GM21619 (cell line): ENCODE data around the gene PTCD1.
A peak's percentile ranks its signal among the peaks of the same experiment; 100 is the strongest.

Experiments
- ATAC-seq: cut with Tn5 transposase; IDR thresholded peaks from one replicate; pipeline ENCODE4 v1.9.1; 2021; ENCODE audit not compliant: unreplicated experiment

PTCD1 gene, protein sequence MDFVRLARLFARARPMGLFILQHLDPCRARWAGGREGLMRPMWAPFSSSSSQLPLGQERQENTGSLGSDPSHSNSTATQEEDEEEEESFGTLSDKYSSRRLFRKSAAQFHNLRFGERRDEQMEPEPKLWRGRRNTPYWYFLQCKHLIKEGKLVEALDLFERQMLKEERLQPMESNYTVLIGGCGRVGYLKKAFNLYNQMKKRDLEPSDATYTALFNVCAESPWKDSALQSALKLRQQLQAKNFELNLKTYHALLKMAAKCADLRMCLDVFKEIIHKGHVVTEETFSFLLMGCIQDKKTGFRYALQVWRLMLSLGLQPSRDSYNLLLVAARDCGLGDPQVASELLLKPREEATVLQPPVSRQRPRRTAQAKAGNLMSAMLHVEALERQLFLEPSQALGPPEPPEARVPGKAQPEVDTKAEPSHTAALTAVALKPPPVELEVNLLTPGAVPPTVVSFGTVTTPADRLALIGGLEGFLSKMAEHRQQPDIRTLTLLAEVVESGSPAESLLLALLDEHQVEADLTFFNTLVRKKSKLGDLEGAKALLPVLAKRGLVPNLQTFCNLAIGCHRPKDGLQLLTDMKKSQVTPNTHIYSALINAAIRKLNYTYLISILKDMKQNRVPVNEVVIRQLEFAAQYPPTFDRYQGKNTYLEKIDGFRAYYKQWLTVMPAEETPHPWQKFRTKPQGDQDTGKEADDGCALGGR

DNA sequence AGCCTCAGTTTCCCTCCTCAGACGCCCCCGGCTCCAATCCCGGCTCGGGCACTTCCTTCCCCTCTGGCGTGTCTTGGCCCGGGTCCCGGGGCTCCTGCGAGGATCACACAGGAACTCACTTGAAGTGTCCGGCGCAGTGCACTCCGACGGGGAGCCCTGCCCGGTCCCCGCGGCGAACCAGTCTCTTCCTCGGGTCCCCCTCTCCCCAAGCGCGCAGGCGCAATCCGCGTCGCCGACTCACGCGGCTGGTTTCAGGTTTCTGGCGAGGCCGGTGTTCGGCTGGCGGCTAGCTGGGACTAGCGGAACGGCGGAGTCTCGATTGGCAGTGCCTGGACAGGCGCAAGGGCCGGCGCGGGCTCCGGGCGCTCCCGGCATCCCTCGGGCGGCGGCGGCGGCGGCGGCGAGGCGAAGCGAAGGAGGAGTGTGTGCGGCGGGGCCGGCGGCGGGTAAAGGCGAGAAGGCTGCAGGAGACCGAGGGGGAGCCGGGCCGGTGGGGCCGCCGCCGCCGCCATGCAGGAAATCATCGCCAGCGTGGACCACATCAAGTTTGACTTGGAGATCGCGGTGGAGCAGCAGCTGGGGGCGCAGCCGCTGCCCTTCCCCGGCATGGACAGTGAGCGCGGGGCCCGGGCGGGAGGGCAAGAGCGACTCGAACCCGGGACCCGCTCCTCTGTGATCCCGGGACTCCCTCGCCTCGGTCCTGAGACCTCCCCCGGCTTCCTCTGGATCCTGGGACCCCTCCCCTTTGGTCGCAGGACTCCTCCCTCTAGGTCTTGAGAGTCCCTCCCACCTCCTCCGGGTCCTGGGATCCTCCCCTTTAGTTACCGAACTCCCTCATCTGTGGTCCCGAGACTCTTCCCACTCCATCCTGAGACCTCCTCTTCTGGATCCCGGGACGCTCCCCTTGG, at the start of gene PTCD1, which contains the start of gene CPSF4:
Gene PTCD1 (minus strand): TSS at position 226 of the 908 bp plus-strand sequence. CDS start 3,556 bp downstream, outside the sequence.
Gene CPSF4 (plus strand): TSS at position 371 of the 908 bp plus-strand sequence. CDS start 140 bp downstream, at position 511.
- ATAC-seq, result peak; percentile 91

DNA sequence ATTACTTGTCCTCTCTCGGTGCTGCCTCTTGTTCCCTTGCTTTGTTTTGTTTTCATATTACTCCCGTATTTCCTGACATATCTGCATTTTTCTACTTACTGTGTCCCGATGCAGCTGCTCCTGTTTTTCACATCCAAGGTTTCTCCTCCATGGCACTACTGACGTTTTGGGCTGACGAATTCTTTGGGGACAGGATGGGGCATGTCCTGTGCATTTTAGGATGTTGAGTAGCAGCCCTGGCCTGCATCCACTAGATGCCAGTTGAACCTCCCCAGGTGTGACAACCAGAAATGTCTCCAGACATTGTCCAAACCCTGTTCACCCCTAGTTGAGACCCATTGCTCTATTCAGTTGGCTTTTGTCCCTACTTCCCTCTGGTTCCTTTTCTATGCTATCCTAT, 46.5 kb upstream of the PTCD1 start:
- no peak for ATAC-seq

DNA sequence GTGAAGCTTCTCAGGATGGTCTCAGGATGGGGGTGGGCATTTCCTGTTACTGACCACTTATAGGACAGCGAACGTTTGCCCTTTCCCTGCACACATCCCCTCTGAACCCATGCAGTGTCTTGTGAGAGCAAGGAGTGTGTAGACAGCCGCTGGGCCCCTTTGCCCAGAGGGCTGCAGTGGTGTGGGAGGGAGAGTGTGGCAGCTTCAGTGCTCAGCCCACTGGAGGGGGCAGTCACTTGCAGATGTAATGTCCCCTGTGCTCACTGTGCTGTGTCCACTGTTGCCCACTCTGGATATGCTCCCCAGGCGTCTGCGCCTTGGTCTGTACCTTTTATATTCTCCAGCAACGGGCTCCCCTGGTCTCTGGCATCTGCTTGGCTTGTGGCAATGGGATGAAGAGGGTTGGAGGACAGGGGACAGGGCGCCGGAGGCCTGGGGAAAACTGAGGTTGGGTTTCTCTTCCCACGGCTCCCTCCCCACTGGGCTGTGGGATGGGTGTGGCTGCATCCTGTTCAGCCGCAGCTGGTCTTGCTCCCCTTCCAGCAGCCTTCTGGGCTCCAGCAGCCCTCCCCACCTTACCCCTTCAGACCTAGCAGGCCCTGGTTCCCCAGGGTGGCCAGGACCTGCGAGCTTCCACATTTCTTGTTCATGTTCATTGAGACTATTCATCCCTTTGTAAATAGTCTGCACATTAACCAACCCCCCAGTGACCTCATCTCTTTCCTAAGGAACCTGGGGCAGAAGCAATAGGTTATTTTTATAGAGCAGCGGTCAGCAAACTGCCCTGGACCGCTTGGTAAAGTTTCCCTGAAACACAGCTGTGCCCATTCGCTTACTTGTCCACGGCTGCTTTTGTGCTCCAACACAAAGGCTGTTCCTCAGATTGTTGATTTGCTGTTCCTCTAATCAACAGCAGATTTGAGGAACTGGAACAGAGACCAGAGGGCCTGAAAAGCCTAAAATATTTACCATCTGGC, 40.2 kb upstream of the PTCD1 start:
- ATAC-seq, result no peak

DNA sequence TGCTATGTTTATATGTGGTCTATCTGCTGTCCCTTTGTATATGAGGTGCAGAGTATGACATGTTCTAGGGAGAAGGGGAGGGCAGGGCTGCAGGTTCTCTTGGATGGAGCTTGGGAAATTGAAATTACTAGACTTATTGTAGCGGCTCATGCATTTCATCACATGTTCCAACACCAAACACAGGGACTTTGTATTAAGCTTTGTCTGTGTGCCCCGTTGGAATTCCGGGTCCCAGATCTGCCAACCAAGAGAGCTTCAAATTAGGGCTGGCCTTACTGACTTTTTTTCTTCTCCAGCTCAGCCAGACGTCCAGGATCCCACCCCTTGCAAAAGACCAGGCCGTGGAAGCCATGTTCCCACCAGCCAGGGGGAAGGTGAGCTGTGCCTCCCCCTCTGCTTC, 37.5 kb upstream of the PTCD1 start:
- no peak for ATAC-seq

DNA sequence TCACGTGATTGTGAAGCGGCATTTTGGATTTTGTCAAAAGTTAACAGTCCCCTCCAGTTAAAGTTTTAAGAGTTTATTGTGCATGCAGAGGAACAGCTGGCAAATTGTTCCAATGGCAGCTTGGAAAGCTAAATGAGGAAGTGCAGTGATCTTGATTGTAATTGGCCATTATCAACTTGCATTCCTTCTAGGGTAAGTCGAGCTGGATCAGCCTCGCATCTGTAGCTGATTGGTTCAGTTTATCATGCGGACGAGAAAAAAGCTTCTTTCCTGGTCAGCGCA, 34.7 kb upstream of the PTCD1 start:
- peak; percentile 16 for ATAC-seq

DNA sequence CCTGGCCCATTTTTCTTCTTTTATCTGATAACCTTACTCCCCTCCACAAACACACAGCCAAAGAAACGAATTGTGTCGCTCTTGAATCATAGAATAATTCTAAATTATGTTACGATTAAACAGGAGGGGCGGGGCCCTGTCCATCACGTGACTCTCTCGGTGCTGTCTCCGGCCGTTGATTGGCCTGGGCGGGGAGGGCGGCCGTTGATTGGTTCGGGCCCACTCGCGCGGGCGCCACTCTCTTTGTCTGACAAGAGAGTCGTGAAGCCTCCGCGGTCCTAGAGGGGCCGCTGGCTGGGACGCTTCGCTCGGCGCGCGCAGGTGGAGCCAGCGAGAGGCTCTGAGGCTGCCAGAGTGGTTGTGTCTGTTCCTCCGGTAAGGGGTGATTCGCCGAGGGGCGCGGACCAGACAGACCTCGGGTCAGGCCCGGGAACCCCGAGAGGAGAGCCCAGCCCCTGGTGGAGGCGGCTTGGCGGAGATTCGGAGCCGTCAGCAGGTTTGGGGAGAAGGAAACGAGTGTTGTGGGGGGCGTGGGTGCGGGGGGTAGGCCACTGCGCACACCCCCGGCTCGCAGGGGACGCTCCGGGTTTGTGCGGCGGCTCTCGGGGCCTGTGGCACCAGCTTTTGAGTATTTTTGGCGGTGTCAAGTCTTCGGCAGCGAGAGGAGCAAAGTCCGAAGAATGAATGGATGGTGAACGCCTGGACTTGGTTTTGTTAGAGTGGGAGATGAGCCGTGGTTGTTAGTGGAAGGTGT, 34.1 kb upstream of the PTCD1 start, which contains the start of gene ZNF789:
Gene ZNF789 (plus strand): TSS at position 330 of the 754 bp plus-strand sequence. CDS start 3,567 bp downstream, outside the sequence.
- peak; percentile 95 for ATAC-seq

DNA sequence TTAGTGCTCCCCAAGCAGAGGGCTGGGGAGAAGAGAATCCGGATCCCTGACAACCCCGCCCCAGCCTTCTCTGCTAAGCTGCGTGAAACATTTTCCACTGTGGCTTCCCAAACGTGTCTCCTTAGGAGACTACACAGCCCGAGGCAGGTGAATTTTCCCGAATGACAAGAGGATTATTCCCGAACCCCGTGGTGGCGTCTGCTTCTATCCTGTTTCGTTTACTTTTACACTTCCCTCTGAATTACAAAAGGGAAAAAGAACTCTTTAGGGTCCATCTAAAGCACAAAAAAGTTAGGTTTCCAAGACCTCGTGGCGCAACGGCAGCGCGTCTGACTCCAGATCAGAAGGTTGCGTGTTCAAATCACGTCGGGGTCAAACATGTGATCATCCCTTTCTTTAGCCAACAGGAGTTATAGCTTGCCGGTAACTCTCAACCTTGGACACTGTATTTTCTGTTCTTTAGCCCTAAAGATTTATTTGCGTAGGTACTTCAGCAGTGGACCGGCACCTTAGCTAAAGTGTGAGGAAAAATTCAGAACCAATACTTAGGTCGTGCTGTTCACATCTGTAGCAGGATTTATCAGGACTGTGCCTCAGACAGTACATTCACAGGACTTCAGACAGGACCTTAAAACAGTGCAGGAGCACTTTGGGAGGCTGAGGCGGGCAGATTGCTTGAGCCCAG, 30.9 kb upstream of the PTCD1 start:
- ATAC-seq, result no peak

DNA sequence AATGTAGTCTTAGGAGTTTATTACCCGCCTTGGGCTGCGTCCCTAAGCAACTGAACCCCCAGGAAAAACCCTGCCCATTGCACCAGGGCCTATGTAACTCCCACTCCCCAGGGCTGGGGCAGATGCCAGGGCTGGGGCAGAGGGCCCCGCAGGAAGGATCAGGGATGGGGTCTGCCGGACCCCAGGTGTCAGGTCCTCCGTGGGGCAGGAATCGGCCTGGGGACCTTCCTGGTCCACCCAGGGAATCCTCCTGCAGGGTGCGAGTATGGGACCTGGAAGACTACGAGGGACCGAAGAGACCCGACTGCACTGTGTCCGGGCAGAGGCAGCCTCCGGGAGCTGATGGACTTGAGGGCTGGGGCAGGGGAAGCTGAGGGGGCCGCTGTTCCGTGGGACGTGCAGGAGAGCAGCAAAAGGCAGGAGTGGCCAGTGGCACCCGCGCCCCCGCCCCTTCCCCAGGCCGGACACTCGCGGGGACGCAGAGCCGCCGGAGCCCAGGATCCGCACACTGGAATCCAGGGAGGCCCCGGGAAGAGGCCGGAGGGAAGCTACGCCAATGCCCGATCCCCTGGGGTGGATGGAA, 29.8 kb upstream of the PTCD1 start:
- no peak for ATAC-seq

DNA sequence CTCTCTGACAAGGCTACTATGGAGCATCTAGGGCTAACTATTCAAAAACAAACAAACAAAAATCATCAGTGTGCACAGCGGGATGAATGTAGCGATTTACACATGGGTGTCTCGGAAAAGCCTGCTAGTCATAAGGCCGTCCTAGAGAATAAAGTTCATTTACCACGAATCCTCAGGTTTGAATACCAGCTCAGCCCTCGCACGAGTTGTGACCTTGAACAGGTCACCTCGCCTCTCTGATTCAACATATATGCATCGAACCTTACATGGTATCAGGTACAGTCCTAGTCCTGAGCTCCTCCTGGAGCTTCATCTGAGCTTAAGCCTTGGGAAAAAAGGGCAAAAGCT, 26.8 kb upstream of the PTCD1 start:
- ATAC-seq, result no peak

DNA sequence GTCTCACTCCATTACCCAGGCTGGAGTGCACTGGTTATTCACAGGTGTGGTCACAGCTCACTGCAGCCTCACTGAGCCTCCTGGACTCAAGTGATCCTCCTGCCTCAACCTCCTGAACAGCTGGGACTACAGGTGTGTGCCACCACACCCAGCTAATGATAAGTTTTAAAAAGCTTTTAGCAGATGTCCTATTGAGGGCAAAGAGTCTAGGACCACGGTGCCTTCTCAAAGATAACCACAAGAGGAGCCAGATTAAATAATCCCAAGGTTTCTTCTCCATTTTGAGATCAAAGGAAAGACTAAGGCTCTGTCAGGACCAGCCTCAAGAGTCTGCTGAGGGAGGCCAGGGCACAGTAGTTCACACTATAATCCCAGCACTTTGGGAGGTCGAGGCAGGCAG, 22.6 kb upstream of the PTCD1 start:
- ATAC-seq, result no peak

DNA sequence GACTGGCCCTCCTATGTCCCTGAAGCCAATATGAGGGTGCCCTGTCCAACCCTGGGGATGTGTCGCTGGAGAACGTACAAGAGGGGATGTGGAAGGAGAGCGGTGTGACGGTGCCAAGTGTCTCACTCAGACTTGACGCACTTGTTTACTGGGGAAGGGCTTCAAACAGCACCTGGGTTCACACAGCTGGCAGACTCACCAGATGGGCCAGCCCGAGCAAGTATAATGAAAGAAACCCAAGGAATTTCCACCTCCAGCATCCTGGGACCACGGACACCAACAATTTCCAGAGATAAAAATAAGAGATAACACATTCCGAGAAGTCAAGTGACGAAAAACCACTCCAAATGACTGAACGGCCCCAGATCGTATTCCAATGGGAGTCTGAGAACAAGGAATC, 22.1 kb upstream of the PTCD1 start:
- no peak for ATAC-seq

DNA sequence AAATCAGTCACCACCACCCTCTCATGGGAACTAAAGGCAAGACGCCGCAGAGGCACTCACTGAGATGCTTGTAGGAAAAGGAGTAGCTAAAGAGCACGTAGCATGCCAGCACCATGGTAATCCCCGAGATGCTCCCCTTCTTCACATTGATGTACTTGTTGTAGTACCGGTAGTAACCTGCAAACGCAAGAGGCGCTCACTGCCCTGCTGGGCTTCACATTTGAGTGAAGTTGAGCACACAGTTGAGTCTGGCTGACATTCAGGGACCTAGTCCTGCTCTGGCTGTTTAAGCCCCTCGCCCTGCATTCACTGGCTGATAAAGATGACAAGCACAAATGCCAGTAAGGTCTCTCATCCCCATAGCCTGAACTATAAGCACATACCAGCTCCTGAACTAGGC, 20.5 kb upstream of the PTCD1 start:
- ATAC-seq, result no peak

DNA sequence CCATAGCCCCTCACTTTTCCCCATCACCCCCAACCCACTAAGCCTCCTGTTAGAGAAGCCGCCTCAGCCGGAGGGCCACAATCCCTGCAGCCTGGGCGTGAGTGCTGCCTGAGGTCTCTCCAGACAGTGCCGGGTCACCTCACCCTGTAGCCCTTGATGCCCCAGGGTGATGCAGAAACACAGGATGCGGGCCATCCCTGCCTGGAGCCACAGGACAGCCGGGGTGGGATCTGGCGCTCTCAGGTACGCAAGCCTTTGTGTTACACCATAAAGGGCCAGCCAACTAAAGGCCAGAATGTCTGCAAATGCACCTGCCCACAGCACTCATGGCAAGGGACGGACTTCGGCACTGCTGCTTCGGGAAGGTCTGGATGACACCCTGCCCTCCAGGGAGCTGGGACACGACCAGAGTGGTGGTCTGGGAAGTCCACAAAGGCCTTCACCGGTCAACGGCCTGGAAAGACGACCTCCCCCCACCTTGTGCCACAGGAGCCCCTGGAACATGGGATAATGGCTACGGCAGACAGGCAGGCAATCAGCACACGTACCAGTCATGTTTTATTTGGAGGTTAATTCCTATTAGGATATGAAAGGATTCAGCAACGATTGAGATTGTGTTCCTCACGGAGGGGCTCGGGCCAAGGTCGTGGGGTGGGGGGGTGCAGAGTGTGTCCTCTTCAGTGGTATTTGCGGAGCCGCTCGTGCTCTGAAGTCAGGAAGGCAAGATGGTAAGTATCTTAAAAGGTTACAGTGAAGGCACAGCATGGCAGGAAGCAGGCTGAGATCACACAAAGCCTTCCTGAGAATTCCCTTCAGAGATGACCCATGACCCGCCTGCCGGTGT, 19.3 kb upstream of the PTCD1 start:
- no peak for ATAC-seq

DNA sequence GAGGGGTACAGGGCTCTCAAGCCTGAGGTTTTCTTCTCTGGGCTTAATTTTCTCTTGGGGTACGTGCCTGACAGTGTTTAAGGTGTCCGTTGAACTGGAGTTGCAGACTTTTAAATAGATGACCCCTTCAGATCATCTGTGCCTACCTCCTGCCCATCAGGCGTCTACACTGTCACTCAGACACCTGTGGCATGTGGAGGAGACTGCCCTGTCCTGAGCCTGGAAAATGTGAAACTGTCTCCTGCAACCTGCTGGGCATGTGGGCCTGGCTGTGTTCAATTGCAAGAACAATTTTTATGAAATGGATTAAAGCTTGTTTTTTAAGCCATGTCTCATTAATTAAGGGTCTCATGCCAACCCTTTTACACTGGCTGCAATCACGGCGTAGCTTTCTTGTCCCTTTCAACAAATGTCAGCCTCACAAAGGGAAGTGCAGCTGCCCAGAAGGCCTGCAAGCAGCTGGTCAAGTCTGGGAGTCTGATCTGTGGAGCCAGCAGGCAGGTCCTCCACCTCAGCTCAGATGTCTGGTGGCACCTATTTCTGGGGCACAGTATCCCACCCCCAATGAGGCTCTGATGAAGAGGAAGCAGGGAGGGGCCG, 18.6 kb upstream of the PTCD1 start:
- no peak for ATAC-seq

DNA sequence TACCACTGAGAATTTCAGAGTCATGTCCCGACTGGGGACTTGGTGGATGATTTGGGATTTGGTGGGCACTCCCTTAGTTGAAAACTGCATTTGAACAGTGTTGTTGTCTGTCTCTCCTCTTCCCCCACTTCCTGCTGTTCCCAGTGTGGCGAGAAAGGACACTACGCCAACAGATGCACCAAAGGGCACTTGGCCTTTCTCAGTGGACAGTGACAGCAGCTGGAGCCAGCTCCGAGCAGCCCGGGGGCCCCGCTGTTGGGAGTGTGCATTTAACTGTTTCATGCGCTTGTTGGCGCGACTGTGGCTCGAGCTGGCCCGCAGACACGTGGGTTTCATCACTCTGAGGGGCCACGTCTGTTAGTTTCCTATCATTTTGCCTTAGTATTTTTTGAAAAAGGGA, 17.7 kb upstream of the PTCD1 start:
- no peak for ATAC-seq

DNA sequence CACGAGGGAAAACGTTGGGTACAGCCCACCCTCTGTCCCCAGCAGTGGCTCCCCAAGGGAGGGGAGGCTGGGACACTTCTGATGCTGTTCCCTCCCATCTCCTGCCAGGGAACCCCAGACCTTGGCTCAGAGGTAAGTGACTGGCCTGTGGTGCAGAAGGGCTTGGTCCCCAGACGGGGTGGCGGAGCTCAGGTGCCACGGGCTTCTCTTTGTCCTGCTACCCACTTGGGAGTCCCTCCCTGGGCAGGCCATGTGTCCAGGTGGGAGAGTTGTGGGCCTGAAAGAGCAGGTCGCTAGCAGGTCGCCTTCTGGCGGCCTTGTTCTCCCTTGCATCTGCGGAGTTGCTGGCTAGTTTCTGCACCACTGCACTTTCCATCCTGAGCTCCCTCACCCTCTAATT, 17.3 kb upstream of the PTCD1 start:
- ATAC-seq, result no peak

DNA sequence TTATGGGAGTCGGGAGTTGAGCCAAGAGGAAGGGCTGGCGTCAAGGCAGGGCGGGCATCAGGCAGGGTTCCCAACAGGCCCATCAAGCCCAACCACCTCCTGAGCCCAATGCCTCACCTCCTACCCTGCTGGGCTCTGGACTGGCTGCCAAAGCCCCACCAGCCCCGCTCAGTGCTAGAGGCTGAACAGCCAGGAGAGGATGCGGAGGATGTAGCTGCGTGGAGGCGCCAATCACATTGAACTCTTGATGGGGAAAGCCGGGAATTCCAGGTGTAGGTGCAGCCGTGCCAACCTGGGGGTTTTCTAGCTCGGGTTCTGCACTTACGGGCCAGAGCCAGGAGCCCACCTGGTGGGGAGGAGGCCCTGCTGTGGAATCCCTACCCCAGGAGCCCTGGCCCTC, 14.5 kb upstream of the PTCD1 start:
- ATAC-seq, result no peak
